Esophagus squamous epithelium (tissue), 5 donors: ENCODE results near the gene ASCL2. TPM values are rescaled to one million over a fixed set of nuclear protein-coding genes. Genes with fewer than 3 reads are reported as not detected.

Experiments used
- DNase-seq: peaks from one replicate; lab custom pipeline; 2025; lab: John Stamatoyannopoulos, UW
- H3K27ac ChIP-seq, 4 donors: fragments of 200-600 bp; sonication (generic); one replicate each; pipeline ENCODE4 v1.5.1; 2016 to 2019; ENCODE audit warnings: mild to moderate bottlenecking in 1 of 4
- H3K27me3 ChIP-seq, 4 donors: fragments of 200-600 bp; sonication (generic); 1 replicate in 3 of 4; 2 replicates in 1 of 4; pipeline versions ENCODE4 v1.5.1 to v1.6.0; 2017 to 2021; ENCODE audit warnings: antibody characterized with exemption in 1 of 4
- H3K36me3 ChIP-seq, 3 donors: fragments of 200-600 bp; sonication (generic); one replicate each; pipeline ENCODE4 v1.5.1; 2016 to 2019
- H3K4me1 ChIP-seq, 3 donors: fragments of 200-600 bp; sonication (generic); one replicate each; pipeline ENCODE4 v1.5.1; 2017 to 2019
- H3K4me3 ChIP-seq, 4 donors: fragments of 200-600 bp; sonication (generic); 1 replicate in 3 of 4; 2 replicates in 1 of 4; pipeline ENCODE4 v1.5.1; 2016 to 2019; ENCODE audit warnings: mild to moderate bottlenecking in 2 of 4, moderate library complexity in 1 of 4
- H3K9me3 ChIP-seq, 3 donors: fragments of 200-600 bp; sonication (generic); one replicate each; pipeline ENCODE4 v1.5.1; 2016 to 2019
- CTCF ChIP-seq, 6 experiments: fragments of 450-650 bp in 4 of 6; fragments of 200-600 bp in 2 of 6; sonication (generic) in 2 of 6; IDR thresholded peaks; one replicate each; pipeline ENCODE4 v1.5.1; 2016 to 2019; ENCODE audit warnings: antibody characterized with exemption in 6 of 6, mild to moderate bottlenecking in 4 of 6, moderate library complexity in 4 of 6
- POLR2A ChIP-seq, 4 donors: fragments of 450-650 bp; IDR thresholded peaks; one replicate each; pipeline ENCODE4 v1.6.1; 2017; ENCODE audit warnings: antibody characterized with exemption in 4 of 4, mild to moderate bottlenecking in 4 of 4, moderate library complexity in 3 of 4
- WGBS, 2 donors: methylation state at CpG; one replicate each; pipeline ENCODE4 v1.1.5; 2018; 5-methylcytosine and 5-hydroxymethylcytosine counted together
- intact Hi-C: fragments of 100-400 bp; cut with DNase I; formaldehyde crosslinking; loops from one replicate; pipeline ENCODE4 v1.15.0; 2022
- total RNA-seq, 4 donors: library from RNA; depleted of rRNA; stranded (reverse); fragments of >200 nt; gene quantifications; one replicate each; pipeline ENCODE4 v1.1.0, GENCODE V29; 2016
- donor health status: DM: yes; HTN: yes; CAD: no.

ASCL2 gene
- total RNA-seq, 4 donors from 2014 or later = 0.67 to 5.1 (median 2.3) TPM

- WGBS, 2 donors = 100% methylated on average over 3 of the region's 7 CpGs; no CpG with 5 or more reads in 1 of the 2 donors
- no peak for TF ChIP-seq POLR2A (IDR thresholded peaks at IDR 0.05)
- TF ChIP-seq CTCF (IDR thresholded peaks at IDR 0.05) = no peak
- peaks cover 33 to 68% (median 47%) of the 10 kb centered on the region in 3 donors for H3K4me1 ChIP-seq
- H3K9me3 ChIP-seq = no peaks in the 10 kb centered on the region
- no peaks in the 10 kb centered on the region for H3K27me3 ChIP-seq
- no peak for DNase-seq
- H3K36me3 ChIP-seq = no peaks in the 10 kb centered on the region
- no peak overlapping the region for H3K4me3 ChIP-seq
- intact Hi-C loops = no loop called here
- no peak overlapping the region for H3K27ac ChIP-seq
These were observed 38.3 kb upstream of the ASCL2 start for GRCh38 chr11:2308713-2309112.

DNA sequence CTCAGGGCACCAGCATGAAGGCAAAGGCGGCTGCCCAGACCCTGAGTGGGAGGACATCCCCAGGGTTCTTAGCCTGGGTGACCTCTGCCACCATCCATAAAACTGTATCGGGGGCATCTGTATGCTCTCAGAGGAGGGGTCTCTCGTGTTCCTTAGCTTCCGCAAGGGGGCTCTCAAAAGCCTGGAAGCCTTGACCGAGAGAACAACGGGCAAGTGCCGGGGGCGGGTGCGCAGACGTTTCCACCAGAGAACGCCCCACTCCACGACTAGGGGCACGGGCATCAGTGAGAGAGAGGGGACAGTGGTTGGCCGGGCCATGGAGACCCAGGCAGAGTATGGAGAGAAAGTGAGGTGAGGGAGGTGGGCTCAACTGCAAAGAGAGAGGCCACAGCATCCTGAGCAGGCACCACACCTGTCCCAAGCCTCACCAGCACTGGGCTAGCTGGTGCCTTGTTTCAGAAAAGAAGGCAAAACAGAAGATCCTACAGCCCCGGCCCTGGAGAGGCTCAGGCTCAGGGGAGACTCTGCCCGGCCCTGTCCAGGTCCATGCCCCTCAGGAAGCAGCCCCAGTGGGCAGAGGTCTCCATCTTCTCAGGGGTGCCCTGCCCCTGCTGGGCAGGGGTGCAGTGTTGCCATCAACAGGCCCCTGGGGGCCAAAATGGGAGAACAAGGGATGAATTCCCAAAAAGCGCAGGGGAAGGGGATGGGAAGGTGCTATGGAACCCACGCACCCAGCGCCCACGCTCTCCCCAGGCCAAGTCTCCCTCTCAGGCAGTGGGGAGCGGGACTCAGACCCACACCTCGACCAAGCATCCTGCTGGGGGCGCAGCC, 37.3 kb upstream of the ASCL2 start:
- Histone ChIP-seq H3K9me3 (no peaks in the 10 kb centered on the region), H3K4me1 (peaks cover 33 to 69% (median 50%) of the 10 kb centered on the region in 3 donors), H3K36me3 (no peaks in the 10 kb centered on the region), H3K27me3 (no peaks in the 10 kb centered on the region), H3K27ac (peak overlapping the region in 3 of 4 donors; percentile 71 to 89 (median 84)), H3K4me3 (no peak overlapping the region)
- no peak for DNase-seq
- 89 to 100% methylated on average over 1 to 11 of the region's 23 CpGs for WGBS, 2 donors
- no peak for TF ChIP-seq CTCF (IDR thresholded peaks at IDR 0.05)
- no peak for TF ChIP-seq POLR2A (IDR thresholded peaks at IDR 0.05)
- intact Hi-C loops = no loop called here

- Histone ChIP-seq H3K9me3 (no peaks in the 10 kb centered on the region), H3K4me1 (peaks cover 33 to 68% (median 43%) of the 10 kb centered on the region in 3 donors), H3K36me3 (no peaks in the 10 kb centered on the region), H3K4me3 (no peak overlapping the region), H3K27me3 (no peaks in the 10 kb centered on the region), H3K27ac (peak overlapping the region; percentile 34 to 89 (median 78))
- 0 to 39% methylated on average over 2 to 6 of the region's 14 CpGs for WGBS, 2 donors
- DNase-seq = no peak
- no peak for TF ChIP-seq CTCF (IDR thresholded peaks at IDR 0.05)
- no peak for TF ChIP-seq POLR2A (IDR thresholded peaks at IDR 0.05)
- intact Hi-C loops = no loop called here
These were observed 36.6 kb upstream of the ASCL2 start for GRCh38 chr11:2306877-2307500.

DNA sequence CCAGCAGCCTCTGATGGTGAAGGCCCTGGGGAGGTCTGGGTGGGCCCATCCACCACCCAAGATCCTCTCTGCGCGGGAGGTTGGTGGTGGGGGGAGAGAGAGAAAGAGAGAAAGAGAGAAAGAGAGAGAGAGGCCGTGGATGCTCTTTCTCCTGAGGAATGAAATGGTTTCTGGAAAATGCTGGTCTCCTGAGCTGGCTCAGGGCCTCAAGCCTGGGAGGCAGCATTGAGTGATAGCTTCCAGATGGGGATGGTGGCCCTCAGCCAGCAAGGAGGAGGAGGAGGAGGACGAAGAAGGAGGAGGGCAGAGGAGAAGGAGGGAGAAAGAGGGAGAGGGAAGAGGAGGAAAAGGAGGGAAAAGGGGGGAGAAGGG, 36.0 kb upstream of the ASCL2 start:
- H3K4me3 ChIP-seq = no peak overlapping the region
- no peak for TF ChIP-seq CTCF (IDR thresholded peaks at IDR 0.05)
- no peak for TF ChIP-seq POLR2A (IDR thresholded peaks at IDR 0.05)
- intact Hi-C loops = no loop called here
- DNase-seq = no peak
- 29 to 30% methylated on average over 4 of the region's 4 CpGs for WGBS, 2 donors
- no peaks in the 10 kb centered on the region for H3K27me3 ChIP-seq
- no peaks in the 10 kb centered on the region for H3K36me3 ChIP-seq
- H3K9me3 ChIP-seq = no peaks in the 10 kb centered on the region
- H3K4me1 ChIP-seq = peaks cover 32 to 62% (median 38%) of the 10 kb centered on the region in 3 donors
- peak overlapping the region; percentile 57 to 89 (median 78) for H3K27ac ChIP-seq
